Keratinocyte (primary cell): ENCODE results near the gene ALK. TPM values are rescaled to one million over a fixed set of nuclear protein-coding genes. Genes with fewer than 3 reads are reported as not detected.

Experiments used
- DNase-seq: peaks from one replicate; pipeline ENCODE4 v3.0.0-alpha.2; 2011; ENCODE audit warnings: low read depth, missing footprints, low spot score
- FAIRE-seq: peaks from 2 replicates; lab custom pipeline; 2011; peaks lifted over from hg19 to GRCh38; lab: Jason Lieb, UNC
- H2AFZ ChIP-seq: 2 replicates; pipeline ENCODE4 v1.6.0; 2012; ENCODE audit warnings: low read length, control low read depth, inconsistent platforms; ENCODE audit not compliant: control insufficient read depth
- H3K27ac ChIP-seq: 2 replicates; pipeline ENCODE4 v1.5.1; 2011; ENCODE audit warnings: low read length; ENCODE audit not compliant: control insufficient read depth, insufficient read depth
- H3K27me3 ChIP-seq: 3 replicates; pipeline ENCODE4 v1.6.0; 2011; ENCODE audit warnings: low read length; ENCODE audit not compliant: control insufficient read depth, insufficient read depth; ENCODE audit errors: extremely low read depth
- H3K36me3 ChIP-seq, 2 experiments: 2 replicates in 1 of 2; 3 replicates in 1 of 2; pipeline ENCODE4 v1.5.1; 2011; ENCODE audit warnings: low read length in 2 of 2, mild to moderate bottlenecking in 1 of 2; ENCODE audit not compliant: control insufficient read depth in 2 of 2, insufficient read depth in 2 of 2; ENCODE audit errors: extremely low read depth in 1 of 2
- H3K4me1 ChIP-seq: 3 replicates; pipeline ENCODE4 v1.5.1; 2011; ENCODE audit warnings: low read length; ENCODE audit not compliant: control insufficient read depth, insufficient read depth; ENCODE audit errors: extremely low read depth
- H3K4me2 ChIP-seq: 3 replicates; pipeline ENCODE4 v1.6.0; 2011; ENCODE audit warnings: low read depth, low read length; ENCODE audit not compliant: control insufficient read depth, insufficient read depth; ENCODE audit errors: extremely low read depth
- H3K4me3 ChIP-seq, 3 experiments: fragments of 200-600 bp in 1 of 3; sonication (generic) in 1 of 3; 2 replicates in 2 of 3; 3 replicates in 1 of 3; pipeline ENCODE4 v1.5.1; 2011 to 2016; ENCODE audit warnings: low read length in 3 of 3, mild to moderate bottlenecking in 3 of 3, control low read depth in 2 of 3, inconsistent platforms in 1 of 3, low read depth in 1 of 3, mixed read lengths in 1 of 3, mixed run types in 1 of 3, moderate library complexity in 1 of 3; ENCODE audit not compliant: control insufficient read depth in 2 of 3, insufficient read depth in 2 of 3; ENCODE audit errors: extremely low read depth in 1 of 3
- H3K79me2 ChIP-seq: 2 replicates; pipeline ENCODE4 v1.6.0; 2012; ENCODE audit warnings: low read length; ENCODE audit not compliant: control insufficient read depth, insufficient read depth
- H3K9ac ChIP-seq: 3 replicates; pipeline ENCODE4 v1.6.0; 2011; ENCODE audit warnings: low read length; ENCODE audit not compliant: control insufficient read depth, insufficient read depth; ENCODE audit errors: extremely low read depth
- H3K9me1 ChIP-seq: 3 replicates; pipeline ENCODE4 v1.6.0; 2011; ENCODE audit warnings: low read length; ENCODE audit not compliant: control insufficient read depth, insufficient read depth; ENCODE audit errors: extremely low read depth
- H3K9me3 ChIP-seq: 2 replicates; pipeline ENCODE4 v1.5.1; 2012; ENCODE audit warnings: low read depth, low read length; ENCODE audit not compliant: control insufficient read depth
- H4K20me1 ChIP-seq: 3 replicates; pipeline ENCODE4 v1.6.0; 2011; ENCODE audit warnings: low read length; ENCODE audit not compliant: control insufficient read depth, insufficient read depth; ENCODE audit errors: extremely low read depth
- EZH2 ChIP-seq: IDR thresholded peaks from one replicate; pipeline ENCODE4 v1.6.1; 2012; ENCODE audit warnings: inconsistent platforms, mild to moderate bottlenecking, low read length, moderate library complexity
- dilution Hi-C: fragments of 300-500 bp; cut with MboI; formaldehyde crosslinking; loops from one replicate; pipeline ENCODE4 v1.7.0; 2020; ENCODE audit warnings: low sequenced_read_pairs; ENCODE audit not compliant: extremely low pct_ligation_motif_present
- polyA plus RNA-seq, 5 experiments: library from polyadenylated mRNA; depleted of rRNA in 3 of 5; stranded (reverse) in 3 of 5; stranded (forward) in 1 of 5; unstranded in 1 of 5; fragments of >200 nt; gene quantifications; 1 replicate in 1 of 5; 2 replicates in 3 of 5; 3 replicates in 1 of 5; pipeline versions ENCODE4 v1.2.1 to v1.2.3, GENCODE V29; 2011 to 2012; ENCODE audit warnings: missing spikeins in 2 of 5, low read depth in 1 of 5, low replicate concordance in 1 of 5
- TF ChIP-seq, protein P1 (sequence below), 3 experiments: IDR thresholded peaks in 1 of 3; conservative IDR thresholded peaks in 1 of 3; optimal IDR thresholded peaks in 1 of 3; 2 replicates in 2 of 3; 3 replicates in 1 of 3; pipeline versions ENCODE3 to v1.5.1; 2011; ENCODE audit warnings: low read length in 3 of 3, mild to moderate bottlenecking in 3 of 3, moderate library complexity in 2 of 3, control low read depth in 1 of 3, inconsistent platforms in 1 of 3; ENCODE audit not compliant: insufficient read depth in 2 of 3; ENCODE audit errors: extremely low read depth in 1 of 3

The ALK gene
- polyA plus RNA-seq, 1 donor (not counting 4 experiments of a cell fraction or from before 2014, with no cell fraction given): not detected

DNA sequence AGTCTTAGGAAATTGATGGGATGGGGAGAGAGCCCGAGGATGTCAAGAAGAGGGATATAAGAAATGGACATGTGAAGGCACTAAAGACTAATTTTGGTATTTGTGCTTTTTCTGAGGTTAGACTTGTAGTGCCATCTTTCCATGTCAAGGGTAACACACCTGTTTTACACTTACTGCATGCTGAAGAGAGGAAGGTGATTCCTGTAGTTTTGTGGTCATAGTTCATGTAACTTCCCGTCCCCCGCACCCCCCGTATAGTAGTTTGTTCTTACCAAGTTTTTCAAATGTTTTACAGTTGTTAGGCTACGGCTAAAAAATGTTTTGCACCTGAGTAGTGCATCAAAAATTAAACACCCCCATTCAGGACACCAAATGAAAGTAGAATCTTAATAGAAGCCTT lies 732.3 kb downstream of the ALK start:
- FAIRE-seq (no peak), DNase-seq (no peak)
- no peaks in the 10 kb centered on the region for H4K20me1 ChIP-seq
- no peaks in the 10 kb centered on the region for H3K4me1 ChIP-seq
- peaks cover 0 to 4% of the 10 kb centered on the region in 2 experiments for H3K36me3 ChIP-seq
- H3K27ac ChIP-seq: no peak overlapping the region
- H3K4me3 ChIP-seq: no peak overlapping the region
- H3K79me2 ChIP-seq: no peaks in the 10 kb centered on the region
- no peaks in the 10 kb centered on the region for H3K27me3 ChIP-seq
- H2AFZ ChIP-seq: no peak overlapping the region
- H3K4me2 ChIP-seq: no peak overlapping the region
- dilution Hi-C loops: loop anchor here (25.0 kb wide), 1 partner anchor 127 kb away; the partner anchor contains the start of gene PCARE
- TF ChIP-seq, protein P1, sequence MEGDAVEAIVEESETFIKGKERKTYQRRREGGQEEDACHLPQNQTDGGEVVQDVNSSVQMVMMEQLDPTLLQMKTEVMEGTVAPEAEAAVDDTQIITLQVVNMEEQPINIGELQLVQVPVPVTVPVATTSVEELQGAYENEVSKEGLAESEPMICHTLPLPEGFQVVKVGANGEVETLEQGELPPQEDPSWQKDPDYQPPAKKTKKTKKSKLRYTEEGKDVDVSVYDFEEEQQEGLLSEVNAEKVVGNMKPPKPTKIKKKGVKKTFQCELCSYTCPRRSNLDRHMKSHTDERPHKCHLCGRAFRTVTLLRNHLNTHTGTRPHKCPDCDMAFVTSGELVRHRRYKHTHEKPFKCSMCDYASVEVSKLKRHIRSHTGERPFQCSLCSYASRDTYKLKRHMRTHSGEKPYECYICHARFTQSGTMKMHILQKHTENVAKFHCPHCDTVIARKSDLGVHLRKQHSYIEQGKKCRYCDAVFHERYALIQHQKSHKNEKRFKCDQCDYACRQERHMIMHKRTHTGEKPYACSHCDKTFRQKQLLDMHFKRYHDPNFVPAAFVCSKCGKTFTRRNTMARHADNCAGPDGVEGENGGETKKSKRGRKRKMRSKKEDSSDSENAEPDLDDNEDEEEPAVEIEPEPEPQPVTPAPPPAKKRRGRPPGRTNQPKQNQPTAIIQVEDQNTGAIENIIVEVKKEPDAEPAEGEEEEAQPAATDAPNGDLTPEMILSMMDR (optimal IDR thresholded peaks at IDR 0.05 in 1 of 3, IDR thresholded peaks at IDR 0.05 in 1 of 3, conservative IDR thresholded peaks at IDR 0.05 in 1 of 3; ENCODE audit: extremely low read depth in 1 of 3, insufficient read depth in 2 of 3, low read length in 3 of 3): no peak
- no peak for TF ChIP-seq EZH2
- H3K9ac ChIP-seq: no peak overlapping the region
- H3K9me1 ChIP-seq: no peaks in the 10 kb centered on the region
- H3K9me3 ChIP-seq: no peaks in the 10 kb centered on the region

DNA sequence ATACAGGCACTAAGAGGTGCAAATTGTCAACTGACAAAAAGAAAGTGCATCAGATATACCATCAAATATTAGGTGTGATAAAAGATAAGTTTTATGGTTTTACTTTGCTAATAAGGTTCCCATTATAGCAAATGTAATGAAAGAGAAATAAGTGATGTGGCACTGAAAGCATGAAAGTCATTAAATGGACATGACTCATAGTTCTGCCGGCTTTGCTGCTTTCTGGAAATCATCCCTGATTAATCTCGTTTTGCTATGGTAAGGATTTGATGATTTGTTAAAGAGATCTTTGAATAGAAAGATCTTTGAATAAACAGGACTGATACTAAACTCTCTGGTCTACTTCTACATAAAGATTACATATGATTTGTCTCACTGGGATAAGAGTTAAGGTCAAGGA lies 733.5 kb downstream of the ALK start:
- dilution Hi-C loops: loop anchor here (25.0 kb wide), 1 partner anchor 126 kb away; the partner anchor contains the start of gene PCARE
- Histone ChIP-seq H3K4me1 (no peaks in the 10 kb centered on the region), H3K9me1 (no peaks in the 10 kb centered on the region), H3K27me3 (no peaks in the 10 kb centered on the region), H4K20me1 (no peaks in the 10 kb centered on the region), H3K36me3 (peaks cover 0 to 4% of the 10 kb centered on the region in 2 experiments), H3K27ac (no peak overlapping the region), H3K9me3 (no peaks in the 10 kb centered on the region), H2AFZ (no peak overlapping the region), H3K79me2 (no peaks in the 10 kb centered on the region), H3K4me3 (no peak overlapping the region), H3K9ac (no peak overlapping the region), H3K4me2 (no peak overlapping the region)
- TF ChIP-seq EZH2: no peak
- TF ChIP-seq, protein P1 (optimal IDR thresholded peaks at IDR 0.05 in 1 of 3, IDR thresholded peaks at IDR 0.05 in 1 of 3, conservative IDR thresholded peaks at IDR 0.05 in 1 of 3; ENCODE audit: extremely low read depth in 1 of 3, insufficient read depth in 2 of 3, low read length in 3 of 3): no peak
- no peak for FAIRE-seq
- DNase-seq: no peak
